Ovary (tissue), 9 donors: ENCODE results near the gene LDLRAD4. TPM values are rescaled to one million over a fixed set of nuclear protein-coding genes. Genes with fewer than 3 reads are reported as not detected.

Experiments used
- DNase-seq, 5 donors: peaks; one replicate each; pipeline ENCODE4 v3.0.0-alpha.2; 2019 to 2020
- H3K27ac ChIP-seq, 2 donors: fragments of 200-600 bp; one replicate each; pipeline versions ENCODE4 v1.5.1 to v1.8.0; 2019 to 2022
- H3K27me3 ChIP-seq: fragments of 200-600 bp; one replicate; pipeline ENCODE4 v1.8.0; 2022
- H3K36me3 ChIP-seq: fragments of 200-600 bp; sonication (generic); one replicate; pipeline ENCODE4 v1.5.1; 2019
- H3K4me1 ChIP-seq: one replicate; pipeline ENCODE4 v1.8.1; 2013; ENCODE audit warnings: mild to moderate bottlenecking, moderate library complexity; ENCODE audit not compliant: insufficient read depth
- H3K4me3 ChIP-seq: fragments of 200-600 bp; sonication (generic); one replicate; pipeline ENCODE4 v1.5.1; 2017
- H3K9me3 ChIP-seq, 2 donors: fragments of 200-600 bp in 1 of 2; sonication (generic) in 1 of 2; one replicate each; pipeline versions ENCODE4 v1.5.1 to v1.8.1; 2013 to 2019; ENCODE audit warnings: mild to moderate bottlenecking in 1 of 2, moderate library complexity in 1 of 2
- CTCF ChIP-seq, 3 donors: fragments of 450-650 bp in 2 of 3; fragments of 200-600 bp in 1 of 3; IDR thresholded peaks; one replicate each; pipeline versions ENCODE4 v1.5.1 to v1.8.0; 2016 to 2022; ENCODE audit warnings: antibody characterized with exemption in 3 of 3, mild to moderate bottlenecking in 1 of 3
- EP300 ChIP-seq: sonication (generic); formaldehyde crosslinking; IDR thresholded peaks from one replicate; pipeline ENCODE4 v1.6.1; 2017; ENCODE audit warnings: antibody characterized with exemption
- POLR2A ChIP-seq: fragments of 450-650 bp; IDR thresholded peaks from one replicate; pipeline ENCODE4 v1.6.1; 2017; ENCODE audit warnings: antibody characterized with exemption, mild to moderate bottlenecking, moderate library complexity
- WGBS, 3 donors: extraction: QIAGEN DNeasy Blood & Tissue Kit in 1 of 3; methylation state at CpG; one replicate each; pipeline versions ENCODE4 v1.1.5 to v1.1.7; 2013 to 2017; 5-methylcytosine and 5-hydroxymethylcytosine counted together
- intact Hi-C, 4 donors: fragments of 100-400 bp; cut with DNase I; formaldehyde crosslinking; loops; one replicate each; pipeline versions ENCODE4 v1.11.0 to v1.15.1; 2022 to 2023
- polyA plus RNA-seq, 2 donors: library from polyadenylated mRNA; stranded (reverse); fragments of 200-250 nt in 1 of 2; fragments of 350-450 nt in 1 of 2; fragmentation: Illumina TruSeq in 1 of 2; extraction: RNeasy Lipid Tissue Mini Kit (QIAGEN cat#74804) in 1 of 2; gene quantifications; one replicate each; pipeline ENCODE4 v1.2.3, GENCODE V29; 2013 to 2014
- total RNA-seq, 7 donors: library from RNA; depleted of rRNA in 2 of 7; stranded (reverse); fragments of >200 nt in 2 of 7; fragmentation: NEBNext Ultra II Directional in 3 of 7; extraction: Animal tissue kit (Norgen Biotek cat#: 25700) in 3 of 7; gene quantifications; one replicate each; pipeline versions ENCODE4 v1.1.0 to v1.2.4, GENCODE V29; 2016 to 2023
- donor health status: DM: no; HTN: no; CAD: no; lungs with moderate emphysema.
- donor health status: DM: no; HTN: no; CAD: no.
- donor health status: Bipolar disorder and iron deficiency.
- donor health status: DM: yes; HTN: yes; CAD: no.
- donor health status: DM: no; HTN: no; CAD: no.
- donor health status: DM: yes; HTN: yes; CAD: no.

The LDLRAD4 gene
- total and polyA plus RNA-seq, 9 donors, result 2.3 to 31.6 (median 8.3) TPM

- TF ChIP-seq CTCF (IDR thresholded peaks at IDR 0.05) (no peak), POLR2A (no peak), EP300 (no peak)
- Histone ChIP-seq H3K36me3 (no peaks in the 10 kb centered on the region), H3K9me3 (no peaks in the 10 kb centered on the region), H3K4me3 (no peak overlapping the region), H3K27me3 (no peaks in the 10 kb centered on the region), H3K27ac (no peak overlapping the region), H3K4me1 (no peaks in the 10 kb centered on the region)
- 81 to 86% (median 84%) methylated on average over 6 of the region's 6 CpGs for WGBS, 3 donors
- no peak for DNase-seq
- intact Hi-C loops, result loop anchor here in 1 of 4 donors (10.0 kb wide), 1 partner anchor 175 kb away; the partner anchor contains the start of gene LDLRAD4
Observed at GRCh38 chr18:13389491-13390131, 171.1 kb downstream of the LDLRAD4 start.

GRCh38 chr18:13390196-13390595, 171.6 kb downstream of the LDLRAD4 start:
- Histone ChIP-seq H3K4me1 (no peaks in the 10 kb centered on the region), H3K27ac (no peak overlapping the region), H3K4me3 (no peak overlapping the region), H3K36me3 (no peaks in the 10 kb centered on the region), H3K9me3 (no peaks in the 10 kb centered on the region), H3K27me3 (no peaks in the 10 kb centered on the region)
- intact Hi-C loops, result no loop called here
- no peak for DNase-seq
- WGBS, 3 donors, result 94 to 98% (median 96%) methylated on average over 12 of the region's 12 CpGs
- no peak for TF ChIP-seq POLR2A
- TF ChIP-seq CTCF (IDR thresholded peaks at IDR 0.05), result no peak
- TF ChIP-seq EP300, result no peak

- intact Hi-C loops, result no loop called here
- no peak overlapping the region for H3K27ac ChIP-seq
- no peak for DNase-seq
- H3K27me3 ChIP-seq, result no peaks in the 10 kb centered on the region
- no peaks in the 10 kb centered on the region for H3K4me1 ChIP-seq
- H3K4me3 ChIP-seq, result no peak overlapping the region
- 93 to 96% (median 93%) methylated on average over 4 of the region's 4 CpGs for WGBS, 3 donors
- no peaks in the 10 kb centered on the region for H3K9me3 ChIP-seq
- TF ChIP-seq CTCF (IDR thresholded peaks at IDR 0.05), result no peak
- no peak for TF ChIP-seq EP300
- no peak for TF ChIP-seq POLR2A
- no peaks in the 10 kb centered on the region for H3K36me3 ChIP-seq
Observed at GRCh38 chr18:13390711-13391110, 172.2 kb downstream of the LDLRAD4 start.

- Histone ChIP-seq H3K4me1 (no peaks in the 10 kb centered on the region), H3K27me3 (no peaks in the 10 kb centered on the region), H3K9me3 (no peaks in the 10 kb centered on the region), H3K36me3 (no peaks in the 10 kb centered on the region), H3K27ac (no peak overlapping the region), H3K4me3 (no peak overlapping the region)
- TF ChIP-seq POLR2A (no peak), CTCF (IDR thresholded peaks at IDR 0.05) (no peak), EP300 (no peak)
- DNase-seq, result no peak
- WGBS, 3 donors, result 90 to 94% (median 92%) methylated on average over 12 of the region's 12 CpGs
- intact Hi-C loops, result no loop called here
Observed at GRCh38 chr18:13392029-13392750, 173.6 kb downstream of the LDLRAD4 start.
